HG02759 (cell line): ENCODE results near the gene SLC27A2.

Source experiments
- ATAC-seq: cut with Tn5 transposase; IDR thresholded peaks from one replicate; pipeline ENCODE4 v1.9.1; 2021; ENCODE audit warnings: mild to moderate bottlenecking, moderate library complexity; ENCODE audit not compliant: unreplicated experiment

Gene SLC27A2

DNA sequence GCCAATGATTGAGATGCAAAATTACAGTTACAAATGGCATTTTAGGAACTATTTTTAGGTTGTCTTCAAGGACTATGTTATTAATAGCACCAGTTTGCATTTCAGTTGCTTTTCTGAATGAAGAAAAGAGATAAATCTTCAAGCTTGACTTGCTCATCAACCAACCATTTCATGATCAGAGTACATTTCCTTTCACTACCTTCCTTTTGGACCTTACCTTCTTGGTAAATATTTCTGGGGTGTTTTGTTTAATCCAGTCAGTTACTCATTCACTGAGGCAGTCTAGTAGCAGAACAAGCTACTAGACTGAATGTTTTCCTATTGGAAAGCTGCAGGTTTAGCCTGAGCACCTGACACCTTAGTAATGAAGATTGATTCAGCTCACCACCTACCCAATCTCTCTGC is 8.2 kb downstream of the SLC27A2 start:
- ATAC-seq: peak; percentile 68

DNA sequence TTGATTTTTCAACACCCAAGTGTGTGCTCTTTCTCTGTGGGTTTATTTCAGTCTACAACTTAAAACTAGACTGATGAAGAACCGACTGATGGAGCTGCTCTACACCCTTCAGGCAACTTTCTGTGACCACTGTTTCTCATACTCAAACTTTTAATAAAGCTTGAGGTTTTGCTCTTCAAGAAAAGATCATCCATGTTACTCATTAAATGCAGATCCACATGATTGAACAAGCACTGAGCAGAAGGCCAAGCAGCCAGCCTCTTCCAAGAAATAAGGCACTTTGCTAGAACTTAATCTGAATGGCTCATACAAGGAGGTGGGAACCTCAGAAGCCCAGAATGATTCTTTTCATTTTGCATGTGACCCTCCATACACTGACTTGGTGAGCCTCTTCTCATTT is 8.7 kb downstream of the SLC27A2 start:
- ATAC-seq: peak; percentile 60

DNA sequence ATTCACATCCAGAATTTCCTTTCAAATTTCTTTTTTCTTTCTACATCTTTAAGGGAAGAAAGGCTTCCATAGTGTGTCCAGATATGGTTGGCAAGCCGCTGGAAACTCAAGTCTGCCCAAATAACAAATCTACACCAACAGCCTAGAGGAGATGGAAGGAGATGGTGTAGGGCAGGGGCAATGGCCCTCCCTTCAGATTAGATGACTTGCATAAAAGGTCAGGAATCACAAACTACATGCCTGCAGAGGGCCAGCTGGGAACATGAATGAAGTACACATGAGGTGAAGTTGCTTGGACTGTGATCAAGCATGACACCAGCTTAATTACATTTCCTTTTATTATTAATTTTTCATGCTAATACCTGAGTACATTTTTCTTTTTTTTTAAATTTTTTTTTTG is 10.2 kb downstream of the SLC27A2 start:
- ATAC-seq: no peak

DNA sequence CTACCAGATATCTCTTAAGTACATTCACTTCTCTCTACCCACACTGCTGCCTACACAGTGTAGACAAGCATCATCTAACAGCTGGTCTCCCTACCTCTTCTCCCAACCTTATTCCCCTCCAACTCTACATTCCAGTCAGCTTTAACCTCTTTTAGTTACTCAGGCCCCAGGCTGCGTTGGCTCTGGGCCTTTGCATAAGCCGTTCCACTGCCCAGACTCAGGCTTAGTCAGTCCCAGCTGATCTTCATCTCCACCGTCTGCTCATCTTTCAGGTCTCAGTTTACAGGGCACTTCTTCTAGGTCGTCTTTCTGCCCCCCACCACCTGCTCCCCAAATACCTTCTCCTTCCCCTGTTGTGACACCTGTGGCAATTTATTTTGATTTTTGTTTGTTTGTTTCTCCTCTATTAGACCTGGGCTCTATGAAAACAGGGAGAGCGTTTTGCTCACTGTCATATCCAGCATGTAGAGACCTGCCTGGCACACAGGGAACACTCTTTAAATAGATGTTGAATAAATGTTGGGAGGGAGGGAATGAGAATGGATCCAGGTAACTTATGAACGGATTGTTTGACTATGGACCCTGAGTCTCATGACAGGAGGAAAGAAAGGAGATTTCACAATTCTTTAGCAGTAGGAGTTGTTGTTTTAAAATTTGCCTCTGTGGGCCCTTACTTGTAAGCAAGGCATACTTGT is 11.1 kb downstream of the SLC27A2 start:
- ATAC-seq: no peak

DNA sequence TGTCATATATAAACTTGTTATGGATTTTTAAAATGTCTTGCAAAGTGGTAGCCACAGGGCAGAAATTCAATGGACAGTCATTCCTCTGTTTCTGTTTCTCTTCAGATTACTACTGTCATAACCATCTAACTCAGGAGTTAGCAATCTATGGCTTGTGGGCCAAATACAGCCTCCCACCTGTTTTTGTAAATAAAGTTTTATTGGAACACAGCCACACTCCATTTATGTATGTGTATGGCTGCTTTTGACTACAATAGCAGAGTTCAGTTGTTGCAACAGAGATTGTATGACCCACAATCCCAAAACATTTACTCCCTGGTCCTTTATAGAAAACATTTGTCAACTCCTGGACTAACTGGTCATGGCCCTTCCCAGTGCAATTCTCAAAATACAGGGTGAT is 20.0 kb downstream of the SLC27A2 start:
- no peak for ATAC-seq

DNA sequence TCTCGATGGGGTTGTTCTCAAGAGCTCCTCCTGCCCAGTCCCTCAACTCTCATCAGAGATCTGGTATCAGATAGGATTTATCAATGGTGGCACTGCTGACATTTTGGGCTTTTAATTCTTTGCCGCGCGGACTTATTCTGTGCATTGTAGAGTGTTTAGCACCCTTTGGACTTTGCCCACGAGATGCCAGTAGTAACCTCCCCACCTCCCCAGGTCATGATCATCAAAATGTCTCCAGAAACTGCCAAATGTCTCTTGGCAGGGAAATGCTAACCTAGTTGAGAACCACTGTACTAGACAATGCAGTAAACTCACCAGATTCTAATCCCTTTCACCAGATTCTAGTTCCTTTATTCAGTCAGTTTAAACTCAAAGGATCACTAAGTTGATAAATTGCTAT is 24.0 kb downstream of the SLC27A2 start:
- no peak for ATAC-seq

DNA sequence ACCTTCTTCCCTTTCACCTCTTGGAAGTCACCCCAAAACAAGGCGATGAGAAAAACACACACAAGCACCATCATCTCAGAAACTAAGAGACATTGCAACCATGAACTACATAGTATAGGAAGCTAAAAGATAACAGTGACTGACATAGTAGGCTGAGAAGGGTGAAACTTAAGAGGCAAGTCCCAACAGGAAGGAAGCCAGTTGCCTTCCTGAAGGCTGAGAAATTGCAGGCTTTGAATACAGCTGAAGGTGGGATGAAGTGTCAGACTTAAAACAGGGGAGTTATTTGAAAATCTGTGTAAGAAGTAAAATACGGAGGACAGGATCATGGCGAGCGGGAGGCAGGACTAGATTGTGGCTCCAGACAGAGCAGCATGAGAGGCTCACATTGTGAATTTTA is 27.8 kb downstream of the SLC27A2 start:
- ATAC-seq: no peak

DNA sequence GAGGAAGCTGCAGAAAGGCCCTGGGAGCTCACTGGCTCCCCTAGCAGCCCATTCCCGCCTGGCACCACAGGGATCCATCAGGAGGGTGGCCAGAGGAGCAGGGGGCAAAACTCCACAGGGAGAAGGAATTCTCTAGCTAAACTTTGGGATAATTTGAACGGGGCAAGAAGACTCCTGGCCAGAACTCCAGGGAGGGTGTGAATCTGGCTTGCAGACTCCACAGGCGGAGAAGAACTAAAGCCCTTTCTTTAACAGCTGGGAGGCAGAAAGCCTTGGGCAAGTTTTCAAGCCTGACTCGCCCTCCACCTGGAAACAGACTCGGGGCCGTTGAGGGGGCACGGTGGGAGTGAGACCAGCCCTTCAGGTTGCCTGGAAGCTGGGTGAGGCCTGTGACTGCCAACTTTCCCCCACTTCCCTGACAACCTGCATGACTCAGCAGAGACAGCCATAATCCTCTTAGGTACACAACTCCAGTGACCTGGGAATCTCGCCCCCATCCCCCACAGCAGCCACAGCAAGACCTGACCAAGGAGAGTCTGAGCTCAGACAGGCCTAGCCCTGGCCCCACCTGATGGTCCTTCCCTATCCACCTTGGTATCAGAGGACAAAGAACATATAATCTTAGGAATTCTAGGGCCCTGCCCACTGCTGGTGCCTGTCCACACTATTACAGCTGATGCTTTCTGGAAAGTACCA is 28.6 kb downstream of the SLC27A2 start:
- no peak for ATAC-seq

DNA sequence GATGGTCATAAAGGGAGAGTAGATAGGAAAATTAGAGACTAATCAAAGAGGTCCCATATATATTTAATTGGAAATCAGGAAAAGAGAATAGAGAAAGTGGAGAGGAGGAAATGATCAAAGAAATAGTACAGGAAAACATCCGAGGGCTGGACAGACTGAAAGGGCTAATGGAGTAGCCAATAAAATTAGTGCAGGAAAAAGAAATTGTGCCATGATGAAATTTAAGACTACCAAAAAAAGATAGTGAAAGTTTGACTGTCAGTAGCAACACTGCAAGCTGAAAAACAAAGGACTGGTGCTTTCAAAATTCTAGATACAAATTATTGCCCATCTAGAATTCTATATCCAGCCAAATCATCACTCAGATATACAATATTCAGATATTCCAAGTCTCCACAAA is 36.3 kb downstream of the SLC27A2 start:
- no peak for ATAC-seq

DNA sequence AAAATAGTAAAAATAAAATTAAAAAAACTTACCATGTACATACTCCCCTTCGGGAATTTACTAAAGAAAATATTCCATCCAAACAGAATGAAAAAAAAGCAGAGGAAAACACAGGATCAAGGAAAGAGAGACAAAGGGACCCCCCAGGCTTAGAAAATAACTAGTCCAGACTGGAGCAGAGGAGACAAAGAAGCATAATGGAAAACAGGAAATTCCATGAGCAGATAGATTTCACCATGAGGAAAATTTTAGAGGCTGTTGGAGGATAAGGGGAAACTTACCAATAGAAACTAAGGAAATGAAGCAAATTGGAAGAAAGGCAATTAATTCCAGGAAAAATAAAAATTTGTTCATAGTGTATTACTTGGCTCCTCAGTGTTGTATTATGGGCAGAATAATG is 36.7 kb downstream of the SLC27A2 start:
- no peak for ATAC-seq

DNA sequence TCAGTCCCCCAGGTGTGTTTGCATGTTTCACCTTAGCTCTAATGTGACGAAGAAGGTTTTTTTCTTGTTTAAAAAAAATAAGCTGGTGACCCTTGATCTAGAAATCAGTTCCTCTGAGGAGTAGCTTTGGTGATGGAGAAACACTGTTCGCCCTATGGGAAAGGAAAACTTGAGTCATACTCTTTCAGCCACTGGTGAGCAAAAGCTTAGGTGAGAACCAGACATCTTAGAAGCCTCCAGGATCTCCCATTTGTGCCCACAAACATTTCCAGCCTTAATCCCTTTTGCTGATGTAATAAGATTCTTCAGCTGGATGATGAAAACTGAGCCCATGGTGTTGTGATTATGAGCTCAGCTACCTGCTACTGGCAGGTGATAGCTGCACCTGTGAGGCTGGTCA is 37.8 kb downstream of the SLC27A2 start:
- ATAC-seq: no peak

DNA sequence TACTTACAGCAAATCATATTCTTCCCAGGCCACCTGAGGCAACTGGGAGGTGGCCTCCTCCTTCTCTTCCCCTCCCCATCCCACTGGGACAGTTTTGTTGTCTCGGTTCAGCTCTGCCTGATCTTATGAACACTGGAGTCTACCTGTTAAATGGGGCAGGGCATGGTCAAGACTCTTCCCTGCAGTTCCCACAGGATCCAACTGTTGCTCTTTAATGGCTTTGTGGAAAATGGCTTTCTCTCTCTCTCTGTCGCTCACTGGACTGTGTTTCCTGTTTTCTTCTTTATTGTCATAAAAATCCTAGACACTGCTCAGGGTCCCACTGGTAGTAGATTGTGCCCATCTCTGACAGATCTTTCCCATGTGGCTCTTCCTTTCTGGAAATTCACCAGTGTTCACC is 40.2 kb downstream of the SLC27A2 start:
- no peak for ATAC-seq

DNA sequence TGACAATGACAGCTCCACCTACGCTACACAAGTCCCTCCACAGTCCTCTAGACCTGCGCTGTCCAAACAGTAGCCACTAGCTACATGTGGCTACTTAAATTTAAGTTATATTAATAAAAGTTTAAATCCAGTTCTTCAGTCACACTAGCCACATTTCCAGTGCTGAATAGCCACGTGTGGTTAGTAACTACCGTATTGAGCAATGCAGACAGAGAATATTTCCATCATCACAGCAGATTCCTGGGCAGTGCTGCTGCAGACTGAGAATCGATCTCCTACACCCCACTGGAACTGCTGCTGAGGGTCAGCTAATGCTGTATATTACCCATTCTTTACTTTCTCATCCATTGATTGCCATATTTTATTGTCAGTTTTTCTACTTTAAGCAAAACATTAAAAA is 42.6 kb downstream of the SLC27A2 start:
- no peak for ATAC-seq

DNA sequence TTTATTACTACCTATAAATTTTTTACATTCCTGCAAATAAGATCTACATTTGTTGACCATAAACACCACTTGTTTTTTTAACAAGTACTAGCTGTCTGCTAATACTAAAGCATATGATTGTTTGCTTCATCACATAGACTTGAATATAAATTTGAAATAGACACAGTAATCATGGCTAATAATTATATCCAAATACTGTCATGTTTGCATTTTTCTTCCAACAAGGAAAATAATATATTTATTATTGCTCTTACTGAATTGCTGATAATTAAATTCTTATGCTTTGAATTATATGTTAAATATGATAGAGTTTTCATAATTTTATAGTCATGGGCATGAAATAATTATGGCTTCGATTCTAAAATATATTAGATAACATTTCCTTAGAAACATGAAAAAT is 43.1 kb downstream of the SLC27A2 start:
- ATAC-seq: no peak

DNA sequence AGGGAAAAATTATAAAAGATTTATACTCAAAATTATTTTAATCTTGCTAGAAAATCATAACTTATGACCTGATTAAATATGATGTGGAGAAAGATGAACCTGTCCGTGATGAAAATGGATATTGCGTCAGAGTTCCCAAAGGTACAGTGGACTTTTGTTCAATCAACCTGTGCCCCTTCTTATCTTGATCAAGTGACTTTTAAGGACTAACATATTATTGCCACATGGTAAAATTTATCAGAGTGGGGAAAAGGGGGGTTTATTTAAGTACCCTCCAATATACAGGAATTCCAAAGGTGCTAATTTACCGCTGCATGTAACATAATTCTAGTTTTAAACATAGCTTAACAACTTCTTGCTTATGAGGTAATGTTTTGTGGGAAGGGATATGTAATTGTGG is 43.9 kb downstream of the SLC27A2 start:
- ATAC-seq: no peak

DNA sequence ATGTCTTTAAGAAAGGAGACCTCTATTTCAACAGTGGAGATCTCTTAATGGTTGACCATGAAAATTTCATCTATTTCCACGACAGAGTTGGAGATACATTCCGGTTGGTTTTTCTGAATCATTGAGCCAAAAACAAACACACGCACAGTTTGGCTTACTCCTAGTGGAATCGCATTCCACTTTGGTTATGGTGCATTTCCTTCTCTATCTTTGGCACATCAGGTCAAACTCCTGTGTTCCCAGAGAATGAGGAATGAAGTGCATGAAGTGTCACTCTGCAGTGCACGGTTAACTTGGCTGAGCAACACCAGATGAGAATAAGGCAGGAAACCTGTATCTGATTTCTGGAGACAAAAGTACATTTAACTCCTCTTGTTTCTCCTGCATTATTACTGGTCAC is 45.1 kb downstream of the SLC27A2 start:
- no peak for ATAC-seq

DNA sequence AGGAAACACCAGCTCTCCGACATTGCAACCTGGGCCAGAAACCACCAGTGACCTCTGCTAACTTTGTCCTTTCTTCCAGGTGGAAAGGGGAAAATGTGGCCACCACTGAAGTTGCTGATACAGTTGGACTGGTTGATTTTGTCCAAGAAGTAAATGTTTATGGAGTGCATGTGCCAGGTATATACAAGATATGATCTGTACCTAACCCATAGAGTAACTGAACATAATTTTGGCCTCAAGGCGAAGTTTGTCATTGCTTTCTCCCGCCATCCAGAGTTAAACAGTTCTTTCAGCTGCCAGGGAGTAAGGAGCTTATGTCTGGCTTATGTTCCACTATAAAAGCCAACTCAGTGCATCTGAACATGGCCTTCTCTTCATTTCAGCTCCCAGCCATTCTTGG is 46.9 kb downstream of the SLC27A2 start:
- ATAC-seq: no peak

DNA sequence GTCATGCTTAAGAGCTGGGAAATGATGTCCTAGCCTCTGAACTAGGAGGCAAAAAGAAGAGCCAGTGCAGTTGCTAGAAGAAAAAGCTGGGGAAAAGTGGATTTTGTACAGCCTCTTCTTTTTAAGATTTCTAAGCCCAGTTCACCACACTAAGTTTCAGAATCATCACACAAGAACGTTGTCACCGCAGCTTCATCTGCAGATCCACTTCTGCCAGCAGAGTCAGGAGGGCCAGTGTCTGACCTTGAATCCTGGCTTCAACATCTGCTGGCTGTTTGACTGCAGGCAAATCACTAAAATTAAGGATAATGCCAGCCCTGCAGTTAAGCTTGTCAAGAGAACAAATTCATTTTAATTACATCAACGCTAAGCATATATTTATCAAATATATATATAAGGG is 47.3 kb downstream of the SLC27A2 start:
- no peak for ATAC-seq

DNA sequence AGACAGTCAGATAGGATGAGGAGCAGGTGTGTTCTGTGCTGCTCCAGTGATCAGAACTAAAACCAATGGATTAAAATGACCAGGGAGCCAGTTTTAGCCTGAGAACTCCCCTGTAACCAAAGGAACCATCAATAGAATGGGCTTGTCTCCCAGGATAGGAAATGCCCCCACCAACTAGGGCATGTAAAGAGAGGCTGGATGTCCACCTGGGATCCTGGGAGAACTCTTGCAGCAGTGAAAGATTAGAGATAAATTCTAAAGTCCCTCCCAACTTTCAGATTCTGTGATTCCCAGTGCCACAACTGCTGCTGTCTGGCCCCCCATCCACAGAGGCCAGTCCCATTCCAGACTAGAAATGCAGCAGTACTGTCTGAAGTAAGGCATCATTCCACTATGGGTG is 49.8 kb downstream of the SLC27A2 start:
- no peak for ATAC-seq

DNA sequence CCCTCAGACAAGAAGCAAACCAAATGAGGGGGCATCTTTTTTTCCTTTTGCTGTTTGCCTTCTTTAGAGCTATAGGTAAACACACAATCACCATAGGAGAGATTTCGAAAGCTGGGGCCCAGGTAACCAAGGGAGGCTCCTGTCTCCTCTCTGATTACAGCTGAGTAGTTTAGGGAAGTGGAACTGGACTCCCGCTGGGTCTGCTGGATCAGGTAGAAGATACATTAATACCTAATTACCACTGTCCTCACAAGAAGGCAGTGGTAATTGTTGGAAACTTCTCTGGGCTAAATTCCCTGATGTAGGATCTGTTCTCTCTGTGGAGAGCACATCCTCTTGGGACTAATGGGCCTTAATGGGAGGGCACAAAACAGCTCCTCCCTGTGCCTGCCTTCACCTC is 50.8 kb downstream of the SLC27A2 start:
- no peak for ATAC-seq

DNA sequence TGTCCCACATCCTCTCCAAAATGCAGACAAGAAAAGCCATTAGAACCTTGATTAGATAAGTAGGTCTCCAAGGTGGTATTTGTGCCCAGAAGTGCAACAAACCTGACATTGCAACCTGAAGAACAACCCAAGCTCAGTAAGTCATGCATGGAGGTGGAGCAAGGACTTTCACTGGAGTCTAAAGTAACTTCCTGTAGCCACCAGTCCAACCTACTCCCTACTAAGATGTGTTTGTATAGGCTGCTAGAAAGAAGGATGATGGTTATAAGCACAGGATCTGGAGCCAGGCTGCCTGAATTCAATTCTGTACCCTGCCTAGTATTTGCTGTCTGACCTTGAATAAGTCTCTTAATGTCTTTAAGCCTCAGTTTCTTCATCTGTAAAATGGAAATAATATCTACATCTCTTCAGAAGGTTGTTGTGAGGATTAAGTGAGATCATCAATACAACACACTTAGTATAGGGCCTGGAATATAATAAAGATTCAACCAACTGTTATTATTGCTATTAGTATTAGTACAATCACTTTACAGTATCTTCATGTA is 51.3 kb downstream of the SLC27A2 start:
- no peak for ATAC-seq

DNA sequence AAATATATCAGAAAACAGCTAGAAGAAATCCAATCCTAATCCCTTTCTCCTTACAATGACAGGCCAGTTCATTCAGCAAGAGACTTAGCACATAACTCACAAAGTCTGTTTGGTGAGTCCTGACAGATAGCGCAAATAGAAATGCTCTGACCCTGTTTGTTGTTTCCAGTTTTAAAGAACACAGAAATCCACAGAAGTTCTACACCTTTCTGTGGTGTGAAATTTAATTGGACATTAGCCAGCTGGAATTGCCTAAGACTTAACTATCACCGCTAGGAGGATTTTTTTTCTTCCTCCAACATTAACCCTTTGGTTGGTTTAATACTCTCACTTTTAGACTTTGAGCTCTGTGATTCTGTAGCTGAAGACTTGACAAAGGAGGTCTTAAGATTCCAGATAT is 52.8 kb downstream of the SLC27A2 start:
- no peak for ATAC-seq

DNA sequence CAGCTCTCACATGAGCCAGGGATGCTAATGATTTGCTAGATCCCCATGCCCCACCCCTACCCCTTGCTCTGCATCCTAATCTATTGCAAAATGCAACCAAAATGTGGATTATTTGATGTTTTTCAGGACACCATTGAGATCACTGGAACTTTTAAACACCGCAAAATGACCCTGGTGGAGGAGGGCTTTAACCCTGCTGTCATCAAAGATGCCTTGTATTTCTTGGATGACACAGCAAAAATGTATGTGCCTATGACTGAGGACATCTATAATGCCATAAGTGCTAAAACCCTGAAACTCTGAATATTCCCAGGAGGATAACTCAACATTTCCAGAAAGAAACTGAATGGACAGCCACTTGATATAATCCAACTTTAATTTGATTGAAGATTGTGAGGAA is 53.8 kb downstream of the SLC27A2 start:
- ATAC-seq: no peak
